CD4-positive, alpha-beta T cell treated with Interleukin-21 for 1 hour (primary cell): Measurements from ENCODE around the gene ZBTB21.

Experiments used
- DNase-seq: peaks from one replicate; pipeline ENCODE4 v3.0.0-alpha.2; 2020

ZBTB21 gene

GRCh38 chr21:41948901-41949300 is 61.3 kb downstream of the ZBTB21 start:
- DNase-seq = no peak

GRCh38 chr21:41948078-41948895 is 61.9 kb downstream of the ZBTB21 start:
- DNase-seq = no peak

GRCh38 chr21:41945982-41946381 is 64.2 kb downstream of the ZBTB21 start:
- no peak for DNase-seq

DNA sequence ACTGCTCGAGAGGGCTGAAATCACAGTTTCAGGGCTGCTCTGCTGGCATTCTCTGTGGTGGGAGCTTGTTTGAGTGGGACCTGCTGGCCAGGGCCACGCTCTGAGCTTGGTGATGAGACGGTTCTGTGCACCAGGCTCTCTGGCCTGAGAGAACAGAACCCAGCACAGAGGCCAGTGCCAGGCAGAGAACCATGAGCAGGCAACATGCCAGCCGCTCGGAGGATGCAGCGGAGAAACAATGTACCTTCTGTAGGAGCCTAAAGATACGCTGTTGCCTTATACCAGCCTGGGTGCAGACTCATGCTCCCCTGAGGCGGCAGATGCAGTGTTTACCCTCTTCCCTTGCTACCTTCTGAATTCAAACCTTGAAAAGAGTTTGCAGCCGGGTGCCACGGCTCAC is 66.3 kb downstream of the ZBTB21 start:
- DNase-seq = no peak

- DNase-seq = no peak
These were observed 67.7 kb downstream of the ZBTB21 start for GRCh38 chr21:41942457-41942856.

- no peak for DNase-seq
These were observed 68.2 kb downstream of the ZBTB21 start for GRCh38 chr21:41941941-41942340.

- DNase-seq = no peak
These were observed 69.7 kb downstream of the ZBTB21 start for GRCh38 chr21:41940431-41940830.

- DNase-seq = no peak
These were observed 70.8 kb downstream of the ZBTB21 start for GRCh38 chr21:41939391-41939790.
